ENCODE measurements around the gene RPRD2.

RPRD2 gene

DNA sequence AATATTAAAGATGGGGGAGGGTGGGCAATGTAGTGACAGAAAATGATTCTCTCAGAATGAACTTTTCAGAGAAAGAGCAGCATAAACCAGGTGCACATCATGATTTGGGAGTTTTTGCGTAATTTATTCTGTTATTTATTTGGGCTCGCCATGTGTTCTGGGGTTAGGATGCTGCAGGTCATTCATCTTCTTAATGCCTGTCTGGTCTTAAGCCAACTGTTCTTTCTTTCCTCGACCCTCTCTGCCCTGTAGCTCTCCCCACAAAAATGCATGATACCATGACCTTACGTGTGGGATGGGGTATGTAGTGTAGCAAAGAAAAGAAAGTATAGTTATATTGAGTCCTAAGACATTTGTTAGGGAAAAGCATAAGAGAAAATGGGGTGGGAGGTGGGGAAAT, 110.9 kb downstream of the RPRD2 start:
- H3K36me3 ChIP-seq = peaks cover 36% of the 10 kb centered on the region

GRCh38 chr1:150476754-150477153, 112.8 kb downstream of the RPRD2 start:
- Histone ChIP-seq H3K4me3 (ENCODE audit: low read depth, low read length) (no peak overlapping the region), H3K27ac (no peak overlapping the region), H3K9me3 (ENCODE audit: severe bottlenecking) (no peaks in the 10 kb centered on the region), H3K27me3 (ENCODE audit: insufficient read depth, low read depth, severe bottlenecking) (no peaks in the 10 kb centered on the region), H3K36me3 (peaks cover 20% of the 10 kb centered on the region)
- TF ChIP-seq, protein P1, sequence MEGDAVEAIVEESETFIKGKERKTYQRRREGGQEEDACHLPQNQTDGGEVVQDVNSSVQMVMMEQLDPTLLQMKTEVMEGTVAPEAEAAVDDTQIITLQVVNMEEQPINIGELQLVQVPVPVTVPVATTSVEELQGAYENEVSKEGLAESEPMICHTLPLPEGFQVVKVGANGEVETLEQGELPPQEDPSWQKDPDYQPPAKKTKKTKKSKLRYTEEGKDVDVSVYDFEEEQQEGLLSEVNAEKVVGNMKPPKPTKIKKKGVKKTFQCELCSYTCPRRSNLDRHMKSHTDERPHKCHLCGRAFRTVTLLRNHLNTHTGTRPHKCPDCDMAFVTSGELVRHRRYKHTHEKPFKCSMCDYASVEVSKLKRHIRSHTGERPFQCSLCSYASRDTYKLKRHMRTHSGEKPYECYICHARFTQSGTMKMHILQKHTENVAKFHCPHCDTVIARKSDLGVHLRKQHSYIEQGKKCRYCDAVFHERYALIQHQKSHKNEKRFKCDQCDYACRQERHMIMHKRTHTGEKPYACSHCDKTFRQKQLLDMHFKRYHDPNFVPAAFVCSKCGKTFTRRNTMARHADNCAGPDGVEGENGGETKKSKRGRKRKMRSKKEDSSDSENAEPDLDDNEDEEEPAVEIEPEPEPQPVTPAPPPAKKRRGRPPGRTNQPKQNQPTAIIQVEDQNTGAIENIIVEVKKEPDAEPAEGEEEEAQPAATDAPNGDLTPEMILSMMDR (IDR thresholded peaks at IDR 0.05; ENCODE audit: low read depth, low read length) = no peak
- no peak for DNase-seq

More for the DNA sequence above, 110.9 kb downstream of the RPRD2 start:
- H3K4me3 ChIP-seq (ENCODE audit: low read depth, low read length) = no peak overlapping the region
- no peak overlapping the region for H3K27ac ChIP-seq
- TF ChIP-seq, protein P1 (IDR thresholded peaks at IDR 0.05; ENCODE audit: low read depth, low read length) = no peak
- no peak for DNase-seq
- H3K27me3 ChIP-seq (ENCODE audit: insufficient read depth, low read depth, severe bottlenecking) = no peaks in the 10 kb centered on the region
- H3K9me3 ChIP-seq (ENCODE audit: severe bottlenecking) = no peaks in the 10 kb centered on the region

GRCh38 chr1:150477320-150477719, 113.4 kb downstream of the RPRD2 start:
- peaks cover 14% of the 10 kb centered on the region for H3K36me3 ChIP-seq
- H3K27me3 ChIP-seq (ENCODE audit: insufficient read depth, low read depth, severe bottlenecking) = no peaks in the 10 kb centered on the region
- H3K27ac ChIP-seq = no peak overlapping the region
- TF ChIP-seq, protein P1 (IDR thresholded peaks at IDR 0.05; ENCODE audit: low read depth, low read length) = no peak
- H3K4me3 ChIP-seq (ENCODE audit: low read depth, low read length) = no peak overlapping the region
- DNase-seq = no peak
- H3K9me3 ChIP-seq (ENCODE audit: severe bottlenecking) = no peaks in the 10 kb centered on the region

- Histone ChIP-seq H3K27ac (no peak overlapping the region), H3K9me3 (ENCODE audit: severe bottlenecking) (no peaks in the 10 kb centered on the region), H3K4me3 (ENCODE audit: low read depth, low read length) (no peak overlapping the region), H3K36me3 (peaks cover 10% of the 10 kb centered on the region), H3K27me3 (ENCODE audit: insufficient read depth, low read depth, severe bottlenecking) (no peaks in the 10 kb centered on the region)
- TF ChIP-seq, protein P1 (IDR thresholded peaks at IDR 0.05; ENCODE audit: low read depth, low read length) = no peak
- no peak for DNase-seq
Measured at GRCh38 chr1:150477733-150478132, 113.8 kb downstream of the RPRD2 start.

- no peaks in the 10 kb centered on the region for H3K27me3 ChIP-seq (ENCODE audit: insufficient read depth, low read depth, severe bottlenecking)
- no peaks in the 10 kb centered on the region for H3K9me3 ChIP-seq (ENCODE audit: severe bottlenecking)
- no peak for DNase-seq
- no peak overlapping the region for H3K4me3 ChIP-seq (ENCODE audit: low read depth, low read length)
- H3K36me3 ChIP-seq = no peaks in the 10 kb centered on the region
- TF ChIP-seq, protein P1 (IDR thresholded peaks at IDR 0.05; ENCODE audit: low read depth, low read length) = no peak
- H3K27ac ChIP-seq = no peak overlapping the region
Measured at GRCh38 chr1:150479370-150479769, 115.4 kb downstream of the RPRD2 start.

DNA sequence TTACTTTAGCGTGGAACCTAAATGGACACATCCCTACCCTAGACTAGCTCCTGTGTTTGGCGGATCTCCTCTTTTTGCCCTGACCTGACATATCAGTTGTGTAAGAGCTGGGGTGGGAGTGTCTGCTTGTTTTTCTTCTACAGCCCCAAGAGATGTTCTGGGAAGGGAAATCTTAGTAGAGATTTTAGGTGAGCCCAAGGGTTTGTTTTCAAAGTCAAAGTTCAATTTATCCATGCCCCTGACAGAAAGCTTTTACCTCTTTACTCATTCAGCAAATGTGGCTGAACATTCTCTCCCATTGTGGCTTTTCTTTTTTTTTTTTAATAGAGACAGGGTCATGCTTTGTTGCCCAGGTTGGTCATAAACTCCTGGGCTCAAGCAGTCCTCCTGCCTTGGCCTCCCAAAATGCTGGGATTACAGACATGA, 116.0 kb downstream of the RPRD2 start:
- no peaks in the 10 kb centered on the region for H3K9me3 ChIP-seq (ENCODE audit: severe bottlenecking)
- H3K27ac ChIP-seq = no peak overlapping the region
- no peaks in the 10 kb centered on the region for H3K27me3 ChIP-seq (ENCODE audit: insufficient read depth, low read depth, severe bottlenecking)
- no peak overlapping the region for H3K4me3 ChIP-seq (ENCODE audit: low read depth, low read length)
- no peak for DNase-seq
- H3K36me3 ChIP-seq = no peaks in the 10 kb centered on the region
- TF ChIP-seq, protein P1 (IDR thresholded peaks at IDR 0.05; ENCODE audit: low read depth, low read length) = no peak
